Naive thymus-derived CD4-positive, alpha-beta T cell (primary cell): ENCODE measurements around the gene ITSN2. TPM values are rescaled to one million over a fixed set of nuclear protein-coding genes. Genes with fewer than 3 reads are reported as not detected.
A peak's percentile ranks its signal among the peaks of the same experiment; 100 is the strongest.

ENCODE experiments used
- ATAC-seq: fragments of 150-1000 bp; cut with Tn5 transposase; 2 replicates; pipeline ENCODE4 v1.10.0; 2021; ENCODE audit warnings: mild to moderate bottlenecking, moderate library complexity
- CTCF ChIA-PET: fragments of 350-600 bp; sonication (Branson Sonifier 250); formaldehyde crosslinking; loops from one replicate; lab custom pipeline; 2021; ENCODE audit warnings: antibody characterized with exemption; lab: Charles Lee
- POLR2A ChIA-PET: fragments of 350-600 bp; sonication (Branson Sonifier 250); formaldehyde crosslinking; loops from one replicate; lab custom pipeline; 2021; ENCODE audit warnings: antibody characterized with exemption, inconsistent platforms; lab: Charles Lee
- DNase-seq, 9 donors: peaks; one replicate each; pipeline versions ENCODE4 v3.0.0 to v3.0.0-alpha.2; 2020 to 2022; ENCODE audit warnings: mixed read lengths in 1 of 9
- H3K27ac ChIP-seq: one replicate; pipeline ENCODE4 v1.7.0; 2013; ENCODE audit warnings: mild to moderate bottlenecking, low read depth, low read length, moderate library complexity
- H3K27me3 ChIP-seq, 2 donors: one replicate each; pipeline ENCODE4 v1.7.0; 2013; ENCODE audit warnings: low read length in 2 of 2, mild to moderate bottlenecking in 2 of 2, moderate library complexity in 2 of 2; ENCODE audit not compliant: control insufficient read depth in 2 of 2, insufficient read depth in 2 of 2
- H3K36me3 ChIP-seq, 3 experiments: 1 replicate in 2 of 3; 2 replicates in 1 of 3; pipeline ENCODE4 v1.7.0; 2013; ENCODE audit warnings: low read length in 3 of 3, mild to moderate bottlenecking in 3 of 3, moderate library complexity in 1 of 3; ENCODE audit not compliant: insufficient read depth in 3 of 3, control insufficient read depth in 2 of 3
- H3K4me1 ChIP-seq, 2 donors: one replicate each; pipeline ENCODE4 v1.7.0; 2013; ENCODE audit warnings: low read length in 2 of 2, mild to moderate bottlenecking in 2 of 2, moderate library complexity in 1 of 2; ENCODE audit not compliant: control insufficient read depth in 2 of 2, insufficient read depth in 2 of 2
- H3K4me3 ChIP-seq: 2 replicates; pipeline ENCODE4 v1.7.0; 2013; ENCODE audit warnings: mild to moderate bottlenecking, low read length
- H3K9me3 ChIP-seq, 3 experiments: 1 replicate in 2 of 3; 2 replicates in 1 of 3; pipeline ENCODE4 v1.7.0; 2013; ENCODE audit warnings: low read length in 3 of 3; ENCODE audit not compliant: control insufficient read depth in 2 of 3
- H3K27ac Mint-ChIP-seq, 9 donors: one replicate each; pipeline ENCODE4 v1.8.0; 2020 to 2022; ENCODE audit warnings: mixed read lengths in 9 of 9, mild to moderate bottlenecking in 8 of 9, moderate library complexity in 5 of 9, inconsistent platforms in 2 of 9
- H3K27me3 Mint-ChIP-seq, 5 donors: one replicate each; pipeline ENCODE4 v1.8.0; 2021 to 2022; ENCODE audit warnings: mixed read lengths in 5 of 5, mild to moderate bottlenecking in 1 of 5
- H3K36me3 Mint-ChIP-seq, 5 donors: one replicate each; pipeline ENCODE4 v1.8.0; 2020 to 2022; ENCODE audit warnings: mixed read lengths in 5 of 5, mild to moderate bottlenecking in 3 of 5, inconsistent platforms in 1 of 5
- H3K4me1 Mint-ChIP-seq, 7 donors: one replicate each; pipeline ENCODE4 v1.8.0; 2020 to 2022; ENCODE audit warnings: mixed read lengths in 7 of 7, mild to moderate bottlenecking in 3 of 7, inconsistent platforms in 1 of 7
- H3K4me3 Mint-ChIP-seq, 10 donors: one replicate each; pipeline ENCODE4 v1.8.0; 2020 to 2022; ENCODE audit warnings: mild to moderate bottlenecking in 10 of 10, mixed read lengths in 10 of 10, moderate library complexity in 6 of 10, inconsistent platforms in 2 of 10
- H3K9me3 Mint-ChIP-seq, 11 donors: one replicate each; pipeline ENCODE4 v1.8.0; 2020 to 2022; ENCODE audit warnings: mixed read lengths in 11 of 11, mild to moderate bottlenecking in 4 of 11, inconsistent platforms in 1 of 11, moderate library complexity in 1 of 11
- intact Hi-C, 2 donors: fragments of 100-400 bp; cut with micrococcal nuclease; formaldehyde crosslinking; loops; one replicate each; pipeline ENCODE4 v1.15.1; 2023
- polyA plus RNA-seq, 2 donors: library from polyadenylated mRNA; unstranded; fragments of 300-500 nt; fragmentation: Illumina TruSeq; gene quantifications; one replicate each; pipeline ENCODE4 v1.2.3, GENCODE V29; 2021
- total RNA-seq, 6 experiments: library from RNA in 5 of 6; stranded (reverse) in 5 of 6; gene quantifications; 1 replicate in 5 of 6; 2 replicates in 1 of 6; pipeline ENCODE4 v1.2.3 and lab custom pipeline; 2021 to 2026

ITSN2 gene
- total and polyA plus RNA-seq, 7 experiments from 2014 or later = 53.0 to 133 (median 91.5) TPM

DNA sequence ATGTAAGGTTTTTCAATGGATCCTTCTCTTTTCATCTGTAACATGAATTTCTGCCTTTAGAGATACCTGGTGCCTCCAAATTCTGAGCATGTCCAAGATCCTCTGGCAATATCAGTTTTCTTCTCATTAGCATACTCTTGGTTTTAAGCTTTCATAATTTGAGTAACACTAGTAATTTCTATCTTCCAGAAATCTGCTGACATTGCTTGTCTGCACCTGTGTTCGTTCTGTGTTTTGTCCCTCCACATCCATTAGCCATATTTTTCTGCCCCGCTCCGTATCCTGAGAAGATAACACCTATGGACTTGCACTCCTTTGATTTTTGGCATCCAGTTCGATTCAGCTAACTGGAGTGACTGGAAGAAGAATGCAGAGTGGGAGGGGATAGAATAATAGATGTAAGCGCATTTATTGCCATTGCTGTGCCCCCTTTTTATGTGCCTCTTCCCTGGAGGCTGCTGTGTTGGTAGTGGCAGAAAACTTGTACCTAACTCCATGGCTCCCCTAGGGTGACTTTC, 32.3 kb upstream of the ITSN2 start:
- no peaks in the 10 kb centered on the region for H3K9me3 Mint-ChIP-seq
- no peaks in the 10 kb centered on the region for H3K4me1 Mint-ChIP-seq
- ATAC-seq (no peak), DNase-seq (no peak)
- no peaks in the 10 kb centered on the region for H3K9me3 ChIP-seq
- POLR2A ChIA-PET = no interaction called here
- H3K4me3 ChIP-seq = no peak overlapping the region
- no peaks in the 10 kb centered on the region for H3K36me3 Mint-ChIP-seq
- H3K36me3 ChIP-seq = no peaks in the 10 kb centered on the region
- CTCF ChIA-PET = no interaction called here
- no peaks in the 10 kb centered on the region for H3K4me1 ChIP-seq
- H3K27ac ChIP-seq = no peak overlapping the region
- intact Hi-C loops = no loop called here
- peaks cover 0 to 16% (median 6%) of the 10 kb centered on the region in 5 donors for H3K27me3 Mint-ChIP-seq
- H3K4me3 Mint-ChIP-seq = no peak overlapping the region
- H3K27me3 ChIP-seq = no peaks in the 10 kb centered on the region
- no peak overlapping the region for H3K27ac Mint-ChIP-seq

DNA sequence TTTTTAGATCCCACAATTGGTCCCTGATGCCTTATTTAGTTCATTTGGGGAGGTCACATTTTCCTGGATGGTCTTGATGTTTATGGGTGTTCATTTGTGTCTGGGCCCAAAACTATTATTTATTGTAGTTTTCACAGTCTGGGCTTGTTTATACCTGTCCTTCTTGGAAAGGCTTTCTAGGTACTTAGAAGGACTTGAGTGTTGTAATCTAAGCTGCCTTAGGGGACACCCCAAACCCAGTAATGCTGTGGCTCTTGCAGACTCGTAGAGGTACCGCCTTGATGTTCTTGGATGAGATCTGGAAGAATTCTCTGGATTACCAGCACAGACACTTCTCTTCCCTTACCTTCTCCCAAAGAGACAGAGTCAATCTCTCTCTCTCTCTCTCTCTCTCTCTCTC, 25.0 kb upstream of the ITSN2 start:
- H3K36me3 ChIP-seq = no peaks in the 10 kb centered on the region
- ATAC-seq (no peak), DNase-seq (no peak)
- no peak overlapping the region for H3K27ac Mint-ChIP-seq
- H3K4me1 Mint-ChIP-seq = peaks cover 0 to 2% (median 0%) of the 10 kb centered on the region in 7 donors
- intact Hi-C loops = no loop called here
- no peak overlapping the region for H3K4me3 ChIP-seq
- POLR2A ChIA-PET = interaction anchor here (0.7 kb wide), 1 partner anchor 153 kb away, joined by 4 read pairs; no protein-coding TSS in a partner anchor
- no peaks in the 10 kb centered on the region for H3K27me3 Mint-ChIP-seq
- H3K4me1 ChIP-seq = no peaks in the 10 kb centered on the region
- H3K9me3 ChIP-seq = no peaks in the 10 kb centered on the region
- CTCF ChIA-PET = no interaction called here
- no peaks in the 10 kb centered on the region for H3K36me3 Mint-ChIP-seq
- no peak overlapping the region for H3K4me3 Mint-ChIP-seq
- no peak overlapping the region for H3K27ac ChIP-seq
- H3K9me3 Mint-ChIP-seq = no peaks in the 10 kb centered on the region
- H3K27me3 ChIP-seq = no peaks in the 10 kb centered on the region

DNA sequence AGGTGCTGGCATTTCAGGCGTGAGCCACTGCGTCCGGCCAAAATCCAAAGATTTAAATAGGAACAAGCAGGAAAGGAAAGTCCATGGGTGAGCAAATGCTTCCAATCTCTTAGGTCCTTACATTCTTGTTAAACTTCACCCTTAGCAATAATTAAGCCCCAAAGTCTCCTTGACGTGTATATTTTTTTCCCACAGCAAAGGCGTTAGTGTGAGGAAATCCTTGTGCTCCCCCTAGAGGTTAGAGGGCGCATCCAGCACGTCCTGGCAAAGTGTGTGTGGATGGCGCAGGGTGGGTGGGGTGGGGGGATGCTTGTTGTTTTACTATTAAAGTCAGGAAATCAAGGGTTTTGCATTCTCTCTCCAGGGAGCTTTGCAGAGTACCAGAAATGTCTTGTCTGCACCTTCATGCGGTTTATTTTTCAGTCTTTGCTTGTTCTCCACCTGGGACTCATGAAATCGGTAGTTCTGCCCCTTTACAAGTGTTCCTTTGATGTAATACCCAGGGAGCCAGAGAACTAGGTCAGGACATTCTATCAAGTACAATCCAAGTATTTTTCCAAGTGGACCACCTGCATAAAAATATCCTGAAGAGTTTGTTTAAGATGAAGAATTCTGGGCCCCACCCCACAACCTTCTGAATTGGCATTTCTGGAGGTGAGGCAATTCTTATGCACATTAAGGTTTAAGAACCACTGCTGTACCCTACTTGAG, 22.2 kb upstream of the ITSN2 start:
- DNase-seq (peak in 8 of 9 donors; percentile 37 to 75 (median 66)), ATAC-seq (peak; percentile 95)
- no peaks in the 10 kb centered on the region for H3K36me3 ChIP-seq
- H3K4me1 ChIP-seq = no peaks in the 10 kb centered on the region
- H3K36me3 Mint-ChIP-seq = no peaks in the 10 kb centered on the region
- CTCF ChIA-PET = interaction anchor here (0.6 to 0.8 kb wide), 2 partner anchors 150 to 1224 kb away, joined by 3 to 4 read pairs; no protein-coding TSS in a partner anchor
- peaks cover 0 to 2% (median 0%) of the 10 kb centered on the region in 7 donors for H3K4me1 Mint-ChIP-seq
- no peak overlapping the region for H3K4me3 Mint-ChIP-seq
- intact Hi-C loops = loop anchor here (1.0 to 5.0 kb wide), 9 partner anchors 65 to 558 kb away; partner anchors contain the start of gene TP53I3 (in 2 of the 2)
- H3K9me3 Mint-ChIP-seq = peaks cover 0 to 2% (median 0%) of the 10 kb centered on the region in 11 donors
- H3K4me3 ChIP-seq = no peak overlapping the region
- no peaks in the 10 kb centered on the region for H3K9me3 ChIP-seq
- no peak overlapping the region for H3K27ac ChIP-seq
- H3K27ac Mint-ChIP-seq = no peak overlapping the region
- H3K27me3 Mint-ChIP-seq = peaks cover 0 to 3% (median 0%) of the 10 kb centered on the region in 5 donors
- H3K27me3 ChIP-seq = no peaks in the 10 kb centered on the region
- POLR2A ChIA-PET = no interaction called here

DNA sequence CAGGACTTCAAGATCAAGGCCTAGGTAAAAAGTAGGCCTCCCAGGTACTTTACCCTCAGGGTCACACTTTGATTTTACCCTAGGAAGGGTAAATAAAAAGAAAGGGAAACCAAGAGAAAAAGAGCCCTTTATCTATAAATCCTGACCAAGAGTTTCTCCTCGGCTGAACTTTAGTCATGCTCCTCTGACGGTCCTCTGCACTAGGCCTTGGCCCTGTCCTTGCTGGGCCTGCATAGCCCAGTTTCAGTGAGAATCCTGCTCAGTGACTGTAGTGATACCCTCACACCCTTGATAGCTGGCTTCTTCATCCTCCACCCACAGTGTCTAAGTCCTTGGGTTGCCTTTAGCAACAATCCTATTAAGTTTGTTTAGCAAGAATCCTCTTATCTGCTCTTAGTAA, 20.5 kb upstream of the ITSN2 start:
- no peaks in the 10 kb centered on the region for H3K27me3 ChIP-seq
- H3K27ac ChIP-seq = no peak overlapping the region
- ATAC-seq (no peak), DNase-seq (no peak)
- no peaks in the 10 kb centered on the region for H3K9me3 ChIP-seq
- no peaks in the 10 kb centered on the region for H3K36me3 ChIP-seq
- no peak overlapping the region for H3K4me3 Mint-ChIP-seq
- H3K4me1 Mint-ChIP-seq = peaks cover 0 to 2% (median 0%) of the 10 kb centered on the region in 7 donors
- ChIA-PET POLR2A (no interaction called here), CTCF (interaction anchor here (0.6 kb wide), 1 partner anchor 378 kb away, joined by 5 read pairs; no protein-coding TSS in a partner anchor)
- H3K9me3 Mint-ChIP-seq = peaks cover 0 to 2% (median 0%) of the 10 kb centered on the region in 11 donors
- no peaks in the 10 kb centered on the region for H3K4me1 ChIP-seq
- no peaks in the 10 kb centered on the region for H3K36me3 Mint-ChIP-seq
- intact Hi-C loops = loop anchor here in 1 of 2 donors (5.0 kb wide), 2 partner anchors 64 to 94 kb away; no protein-coding TSS in a partner anchor
- H3K27me3 Mint-ChIP-seq = peaks cover 0 to 3% (median 0%) of the 10 kb centered on the region in 5 donors
- H3K4me3 ChIP-seq = no peak overlapping the region
- H3K27ac Mint-ChIP-seq = no peak overlapping the region

DNA sequence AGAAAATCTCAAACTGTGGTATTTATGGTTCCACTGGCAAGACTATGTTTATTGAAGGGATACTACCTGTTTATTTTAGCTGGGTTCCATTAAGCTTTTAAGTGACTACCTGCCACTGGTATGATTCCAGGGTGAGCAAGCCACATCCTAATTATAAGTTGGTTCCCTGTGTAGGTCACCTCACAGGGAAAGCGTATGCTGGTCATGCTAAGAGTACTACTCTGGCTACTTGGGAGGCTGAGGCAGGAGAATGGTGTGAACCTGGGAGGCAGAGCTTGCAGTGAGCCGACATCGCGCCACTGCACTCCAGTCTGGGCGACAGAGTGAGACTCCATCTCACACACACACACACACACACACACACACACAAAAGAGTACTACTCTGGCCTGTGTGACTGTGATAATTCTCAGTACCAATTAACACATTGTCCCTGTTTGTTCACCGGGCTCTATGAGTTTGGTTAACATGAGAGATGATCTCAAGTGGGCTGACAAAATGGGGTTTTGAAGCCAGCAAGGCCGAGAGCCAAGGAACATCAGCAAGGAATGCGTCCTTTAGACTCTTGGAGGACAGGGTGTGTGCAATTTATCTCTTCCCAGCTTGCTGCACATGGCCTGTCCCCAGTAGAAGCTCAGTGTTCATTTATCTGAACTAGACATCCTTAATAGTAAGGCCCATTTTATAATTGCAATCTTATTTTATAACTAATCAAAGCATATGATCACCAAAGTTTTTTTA, 15.2 kb upstream of the ITSN2 start:
- DNase-seq = no peak
- H3K9me3 Mint-ChIP-seq = peaks cover 0 to 2% (median 0%) of the 10 kb centered on the region in 11 donors
- Histone ChIP-seq H3K36me3 (no peaks in the 10 kb centered on the region), H3K9me3 (no peaks in the 10 kb centered on the region), H3K4me3 (no peak overlapping the region), H3K27ac (no peak overlapping the region), H3K4me1 (no peaks in the 10 kb centered on the region), H3K27me3 (no peaks in the 10 kb centered on the region)
- ChIA-PET CTCF (no interaction called here), POLR2A (no interaction called here)
- H3K4me1 Mint-ChIP-seq = peaks cover 0 to 1% (median 0%) of the 10 kb centered on the region in 7 donors
- H3K27ac Mint-ChIP-seq = no peak overlapping the region
- H3K36me3 Mint-ChIP-seq = no peaks in the 10 kb centered on the region
- no peak overlapping the region for H3K4me3 Mint-ChIP-seq
- peaks cover 0 to 5% (median 0%) of the 10 kb centered on the region in 5 donors for H3K27me3 Mint-ChIP-seq
- no peak for ATAC-seq
- intact Hi-C loops = no loop called here

- CTCF ChIA-PET = interaction anchor here (0.5 kb wide), 1 partner anchor 140 kb away, joined by 3 read pairs; no protein-coding TSS in a partner anchor
- Mint-ChIP-seq H3K27me3 (peaks cover 0 to 5% (median 0%) of the 10 kb centered on the region in 5 donors), H3K36me3 (no peaks in the 10 kb centered on the region), H3K4me1 (peaks cover 0 to 1% (median 0%) of the 10 kb centered on the region in 7 donors), H3K4me3 (no peak overlapping the region), H3K27ac (no peak overlapping the region), H3K9me3 (peaks cover 0 to 2% (median 0%) of the 10 kb centered on the region in 11 donors)
- no peaks in the 10 kb centered on the region for H3K9me3 ChIP-seq
- H3K4me3 ChIP-seq = no peak overlapping the region
- no peaks in the 10 kb centered on the region for H3K4me1 ChIP-seq
- DNase-seq (no peak), ATAC-seq (no peak)
- intact Hi-C loops = no loop called here
- POLR2A ChIA-PET = no interaction called here
- H3K27ac ChIP-seq = no peak overlapping the region
- H3K36me3 ChIP-seq = no peaks in the 10 kb centered on the region
- no peaks in the 10 kb centered on the region for H3K27me3 ChIP-seq
These were observed 14.0 kb upstream of the ITSN2 start for GRCh38 chr2:24374301-24374700.
